OCI-LY3 (cell line): Measurements from ENCODE around the gene MRPL20.

Source experiments
- H2AFZ ChIP-seq: fragments of 200-600, 300-600 bp; shearing (Covaris generic); 2 replicates; pipeline ENCODE4 v1.6.0; 2014; ENCODE audit warnings: antibody characterized with exemption, low read depth, low read length
- H3K27ac ChIP-seq: fragments of 200-600, 300-600 bp; sonication (generic); 2 replicates; pipeline ENCODE4 v1.5.1; 2014; ENCODE audit warnings: mild to moderate bottlenecking, low read length, moderate library complexity, mixed read lengths
- H3K27me3 ChIP-seq: fragments of 200-600, 300-600 bp; sonication (generic); 2 replicates; pipeline ENCODE4 v1.6.1; 2014; ENCODE audit warnings: low read depth, low read length, mixed read lengths
- H3K36me3 ChIP-seq: fragments of 200-600, 300-600 bp; sonication (generic); replicated peaks from 2 replicates; pipeline ENCODE3; 2014; ENCODE audit warnings: low read depth, low read length, mixed read lengths
- H3K4me1 ChIP-seq: fragments of 300-600, 200-600 bp; sonication (generic); 2 replicates; pipeline ENCODE4 v1.6.1; 2014; ENCODE audit warnings: low read length, mixed read lengths
- H3K4me2 ChIP-seq: fragments of 200-600, 300-600 bp; sonication (generic); 2 replicates; pipeline ENCODE4 v1.6.1; 2014; ENCODE audit warnings: low read length, mixed read lengths
- H3K4me3 ChIP-seq: fragments of 300-600, 200-600 bp; sonication (generic); 2 replicates; pipeline ENCODE4 v1.5.1; 2014; ENCODE audit warnings: antibody characterized with exemption, mild to moderate bottlenecking, low read length, moderate library complexity
- H3K79me2 ChIP-seq: fragments of 300-600, 200-600 bp; shearing (Covaris generic); 2 replicates; pipeline ENCODE4 v1.6.1; 2014; ENCODE audit warnings: mild to moderate bottlenecking, low read length, mixed read lengths
- H3K9ac ChIP-seq: fragments of 300-600, 200-600 bp; shearing (Covaris generic); 2 replicates; pipeline ENCODE4 v1.6.0; 2014; ENCODE audit warnings: mild to moderate bottlenecking, low read length, moderate library complexity
- H3K9me3 ChIP-seq: fragments of 200-600, 300-600 bp; shearing (Covaris generic); 2 replicates; pipeline ENCODE4 v1.6.1; 2014; ENCODE audit warnings: low read length, mixed read lengths; ENCODE audit not compliant: insufficient read depth
- H4K20me1 ChIP-seq: fragments of 200-600, 300-600 bp; sonication (generic); 2 replicates; pipeline ENCODE4 v1.6.1; 2016; ENCODE audit warnings: low read length, mixed read lengths; ENCODE audit not compliant: insufficient read depth
- EZH2phosphoT487 ChIP-seq: fragments of 200-600 bp; shearing (Covaris generic); IDR thresholded peaks from 2 replicates; pipeline ENCODE4 v1.6.1; 2018; ENCODE audit warnings: antibody characterized with exemption, mixed run types, low read depth
- TF ChIP-seq, protein P1 (sequence below): fragments of 200-600, 300-600 bp; sonication (generic); IDR thresholded peaks from 2 replicates; pipeline ENCODE4 v1.5.1; 2014; ENCODE audit warnings: antibody characterized with exemption, low read length, low read depth

MRPL20 gene

GRCh38 chr1:1437033-1437903 lies 30.2 kb upstream of the MRPL20 start:
- no peak for TF ChIP-seq EZH2phosphoT487
- TF ChIP-seq, protein P1, sequence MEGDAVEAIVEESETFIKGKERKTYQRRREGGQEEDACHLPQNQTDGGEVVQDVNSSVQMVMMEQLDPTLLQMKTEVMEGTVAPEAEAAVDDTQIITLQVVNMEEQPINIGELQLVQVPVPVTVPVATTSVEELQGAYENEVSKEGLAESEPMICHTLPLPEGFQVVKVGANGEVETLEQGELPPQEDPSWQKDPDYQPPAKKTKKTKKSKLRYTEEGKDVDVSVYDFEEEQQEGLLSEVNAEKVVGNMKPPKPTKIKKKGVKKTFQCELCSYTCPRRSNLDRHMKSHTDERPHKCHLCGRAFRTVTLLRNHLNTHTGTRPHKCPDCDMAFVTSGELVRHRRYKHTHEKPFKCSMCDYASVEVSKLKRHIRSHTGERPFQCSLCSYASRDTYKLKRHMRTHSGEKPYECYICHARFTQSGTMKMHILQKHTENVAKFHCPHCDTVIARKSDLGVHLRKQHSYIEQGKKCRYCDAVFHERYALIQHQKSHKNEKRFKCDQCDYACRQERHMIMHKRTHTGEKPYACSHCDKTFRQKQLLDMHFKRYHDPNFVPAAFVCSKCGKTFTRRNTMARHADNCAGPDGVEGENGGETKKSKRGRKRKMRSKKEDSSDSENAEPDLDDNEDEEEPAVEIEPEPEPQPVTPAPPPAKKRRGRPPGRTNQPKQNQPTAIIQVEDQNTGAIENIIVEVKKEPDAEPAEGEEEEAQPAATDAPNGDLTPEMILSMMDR, result no peak
- Histone ChIP-seq H3K79me2 (no peaks in the 10 kb centered on the region), H4K20me1 (no peaks in the 10 kb centered on the region), H2AFZ (no peak overlapping the region), H3K36me3 (no peaks in the 10 kb centered on the region), H3K27me3 (no peaks in the 10 kb centered on the region), H3K27ac (peak overlapping the region; percentile 28; the same call in 1 of the 2 replicates), H3K9ac (peak overlapping the region; percentile 31; the same call in 1 of the 2 replicates), H3K4me2 (peak overlapping the region; percentile 75), H3K4me1 (peaks cover 26% of the 10 kb centered on the region), H3K4me3 (peak overlapping the region; percentile 41; the same call in 1 of the 2 replicates), H3K9me3 (no peaks in the 10 kb centered on the region)

GRCh38 chr1:1436630-1437032 lies 29.5 kb upstream of the MRPL20 start:
- no peak overlapping the region for H3K4me3 ChIP-seq
- no peak overlapping the region for H3K4me2 ChIP-seq

GRCh38 chr1:1435911-1436629 lies 29.0 kb upstream of the MRPL20 start:
- Histone ChIP-seq H2AFZ (no peak overlapping the region), H3K4me3 (no peak overlapping the region), H3K36me3 (no peaks in the 10 kb centered on the region), H3K27me3 (no peaks in the 10 kb centered on the region), H4K20me1 (no peaks in the 10 kb centered on the region), H3K79me2 (no peaks in the 10 kb centered on the region), H3K27ac (no peak overlapping the region), H3K9ac (no peak overlapping the region), H3K9me3 (no peaks in the 10 kb centered on the region), H3K4me2 (no peak overlapping the region), H3K4me1 (peaks cover 20% of the 10 kb centered on the region)
- no peak for TF ChIP-seq EZH2phosphoT487
- TF ChIP-seq, protein P1, result no peak

More at GRCh38 chr1:1436630-1437032, 29.5 kb upstream of the MRPL20 start:
- H3K27me3 ChIP-seq, result no peaks in the 10 kb centered on the region
- no peaks in the 10 kb centered on the region for H3K79me2 ChIP-seq
- H4K20me1 ChIP-seq, result no peaks in the 10 kb centered on the region
- H2AFZ ChIP-seq, result no peak overlapping the region
- no peaks in the 10 kb centered on the region for H3K9me3 ChIP-seq
- TF ChIP-seq, protein P1, result no peak
- no peak for TF ChIP-seq EZH2phosphoT487
- H3K27ac ChIP-seq, result no peak overlapping the region
- no peaks in the 10 kb centered on the region for H3K36me3 ChIP-seq
- peaks cover 26% of the 10 kb centered on the region for H3K4me1 ChIP-seq
- no peak overlapping the region for H3K9ac ChIP-seq
